ENCODE measurements around the gene GADD45G.

GRCh38 chr9:89606624-89607311 is 2.0 kb downstream of the GADD45G start:
- TF ChIP-seq CTCF (conservative IDR thresholded peaks at IDR 0.05; ENCODE audit: low read depth, low read length), result no peak
- no peak for TF ChIP-seq USF2 (IDR thresholded peaks at IDR 0.05; ENCODE audit: low read depth, low read length)
- TF ChIP-seq SMC3 (IDR thresholded peaks at IDR 0.05; ENCODE audit: low read depth, low read length), result no peak
- no peak for TF ChIP-seq POLR2A (IDR thresholded peaks at IDR 0.05; ENCODE audit: low read depth, low read length)
- TF ChIP-seq CEBPB (IDR thresholded peaks at IDR 0.05; ENCODE audit: low read depth, low read length), result no peak
- no peak for TF ChIP-seq ELK1 (IDR thresholded peaks at IDR 0.05; ENCODE audit: borderline replicate concordance, low read depth, low read length)
- TF ChIP-seq CHD1 (IDR thresholded peaks at IDR 0.05; ENCODE audit: low read depth, low read length), result no peak
- no peak for TF ChIP-seq MAFK (IDR thresholded peaks at IDR 0.05; ENCODE audit: low read depth, low read length)
- TF ChIP-seq MAZ (IDR thresholded peaks at IDR 0.05; ENCODE audit: borderline replicate concordance, low read depth, low read length), result no peak
- TF ChIP-seq MXI1 (IDR thresholded peaks at IDR 0.05; ENCODE audit: borderline replicate concordance, low read depth, low read length), result no peak
